HG02588 (cell line): ENCODE data around the gene DIP2C.
"Not testable (repeated sequence)": the region's sequence is repeated elsewhere in the genome, so short reads cannot be mapped to it uniquely, and the experiment has no call there.

Experiments used
- ATAC-seq: cut with Tn5 transposase; IDR thresholded peaks from one replicate; pipeline ENCODE4 v1.9.1; 2021; ENCODE audit warnings: mild to moderate bottlenecking, moderate library complexity; ENCODE audit not compliant: unreplicated experiment

Gene DIP2C

DNA sequence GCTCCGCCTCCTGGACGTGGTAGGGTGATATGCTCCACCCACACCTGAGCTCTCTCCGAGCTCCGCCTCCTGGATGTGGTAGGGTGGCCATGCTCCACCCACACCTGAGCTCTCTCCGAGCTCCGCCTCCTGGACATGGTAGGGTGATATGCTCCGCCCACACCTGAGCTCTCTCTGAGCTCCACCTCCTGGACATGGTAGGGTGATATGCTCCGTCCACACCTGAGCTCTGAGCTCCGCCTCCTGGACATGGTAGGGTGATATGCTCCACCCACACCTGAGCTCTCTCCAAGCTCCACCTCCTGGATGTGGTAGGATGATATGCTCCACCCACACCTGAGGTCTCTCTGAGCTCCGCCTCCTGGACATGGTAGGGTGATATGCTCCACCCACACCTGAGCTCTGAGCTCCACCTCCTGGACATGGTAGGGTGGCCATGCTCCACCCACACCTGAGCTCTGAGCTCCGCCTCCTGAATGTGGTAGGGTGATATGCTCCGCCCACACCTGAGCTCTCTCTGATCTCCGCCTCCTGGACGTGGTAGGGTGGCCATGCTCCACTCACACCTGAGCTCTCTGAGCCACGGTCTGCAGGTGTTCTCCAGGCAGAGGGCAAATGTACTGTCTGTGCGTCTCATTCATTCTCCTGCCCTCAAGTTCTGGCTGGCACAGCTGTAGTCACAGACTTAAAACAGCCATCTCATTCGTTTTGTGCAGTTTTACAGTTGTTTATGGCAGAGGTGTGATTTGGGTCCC, 252.4 kb downstream of the DIP2C start:
- no peak for ATAC-seq

DNA sequence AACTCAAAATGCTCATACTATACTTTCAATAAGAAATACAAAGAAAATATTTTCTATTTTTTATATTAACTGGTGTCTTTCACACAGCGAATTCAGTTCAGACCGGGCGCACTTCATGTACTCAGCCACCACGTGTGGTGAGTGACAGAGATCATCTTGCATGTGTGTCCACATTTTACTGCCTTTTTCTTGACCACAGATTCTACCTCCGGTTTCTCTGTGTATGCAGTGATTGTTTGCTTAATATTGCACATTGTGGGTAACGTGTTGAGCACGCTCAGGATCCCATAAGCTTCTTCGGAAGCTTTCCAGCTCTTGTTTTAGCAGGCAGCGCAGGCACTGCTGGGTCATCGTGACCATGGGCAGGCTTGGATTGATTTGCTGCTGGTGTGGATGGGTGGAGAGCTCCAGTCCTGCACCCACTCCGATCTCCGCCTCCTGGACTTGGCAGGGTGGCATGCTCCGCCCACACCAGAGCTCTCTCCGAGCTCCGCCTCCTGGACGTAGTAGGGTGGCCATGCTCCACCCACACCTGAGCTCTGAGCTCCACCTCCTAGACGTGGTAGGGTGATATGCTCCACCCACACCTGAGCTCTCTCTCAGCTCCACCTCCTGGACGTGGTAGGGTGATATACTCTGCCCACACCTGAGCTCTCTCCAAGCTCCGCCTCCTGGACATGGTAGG, 253.3 kb downstream of the DIP2C start:
- no peak for ATAC-seq

DNA sequence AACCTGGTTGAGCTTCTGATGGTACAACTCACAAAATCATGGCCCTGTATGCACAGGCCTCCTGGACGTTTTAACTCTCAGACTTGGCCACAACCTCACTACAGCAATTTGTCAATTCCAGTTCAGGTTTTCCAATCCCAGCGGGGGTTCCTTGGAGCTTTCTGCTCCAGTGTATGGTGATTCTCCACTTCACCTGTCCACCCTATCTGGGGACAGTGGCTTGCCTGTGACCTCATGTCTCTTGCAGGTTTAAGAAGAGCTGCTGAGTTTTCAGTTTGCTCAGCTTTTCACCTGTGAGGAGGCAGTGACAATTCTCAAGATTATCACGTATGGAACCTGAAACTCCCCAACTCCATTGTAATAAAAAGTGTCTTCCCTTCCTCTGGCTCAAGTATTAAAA, 254.1 kb downstream of the DIP2C start:
- no peak for ATAC-seq

DNA sequence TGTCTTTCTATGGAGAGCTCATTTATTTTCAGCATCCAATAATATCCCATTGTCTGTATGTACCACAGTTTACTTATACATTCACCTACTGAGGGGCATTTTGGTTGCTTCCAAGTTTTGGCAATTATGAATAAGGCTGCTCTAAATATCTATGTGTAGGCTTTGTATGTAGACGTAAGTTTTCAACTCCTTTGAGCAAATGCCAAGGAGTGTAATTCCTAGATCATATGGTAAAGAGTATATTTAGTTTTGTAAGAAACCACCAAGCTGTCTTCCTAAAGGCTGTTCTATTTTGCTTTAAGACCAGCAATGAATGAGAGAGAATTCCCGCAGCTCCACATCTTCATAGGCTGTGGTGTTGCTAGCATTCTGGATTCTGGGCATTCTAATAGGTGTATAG, 259.8 kb downstream of the DIP2C start:
- no peak for ATAC-seq

DNA sequence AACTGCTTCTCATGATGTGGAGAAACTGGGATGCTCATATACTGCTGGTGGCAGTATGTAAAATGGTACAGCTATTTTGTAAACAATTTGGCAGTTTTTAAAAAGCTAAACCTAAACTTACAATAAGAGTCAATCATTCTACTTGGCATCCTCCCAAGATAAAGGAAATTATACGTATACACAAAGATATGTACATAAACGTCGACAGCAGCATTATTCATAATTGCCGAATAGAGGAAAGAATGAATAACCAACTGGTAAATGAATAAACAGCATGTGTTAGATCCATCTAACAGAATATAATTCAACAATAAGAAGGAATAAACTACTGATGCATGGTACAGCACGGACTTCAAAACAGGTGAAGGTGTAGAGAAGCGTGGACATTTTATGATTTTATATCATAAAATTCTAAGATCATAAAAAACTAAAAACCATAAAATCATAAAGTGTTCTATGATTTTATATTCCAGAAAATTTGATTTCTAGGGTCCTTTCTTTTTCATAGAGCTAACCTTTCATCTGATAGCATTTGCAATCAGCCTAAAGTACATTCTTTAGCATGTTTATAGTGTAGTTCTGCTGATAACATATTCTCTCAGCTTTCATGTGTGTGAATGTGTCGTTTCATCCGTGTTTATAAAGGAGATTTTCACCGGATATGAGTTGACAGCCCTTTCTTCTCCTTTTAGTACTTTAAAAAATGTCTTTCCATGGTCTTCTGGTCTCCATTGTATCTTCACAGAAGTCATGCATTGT, 261.5 kb downstream of the DIP2C start:
- no peak for ATAC-seq

DNA sequence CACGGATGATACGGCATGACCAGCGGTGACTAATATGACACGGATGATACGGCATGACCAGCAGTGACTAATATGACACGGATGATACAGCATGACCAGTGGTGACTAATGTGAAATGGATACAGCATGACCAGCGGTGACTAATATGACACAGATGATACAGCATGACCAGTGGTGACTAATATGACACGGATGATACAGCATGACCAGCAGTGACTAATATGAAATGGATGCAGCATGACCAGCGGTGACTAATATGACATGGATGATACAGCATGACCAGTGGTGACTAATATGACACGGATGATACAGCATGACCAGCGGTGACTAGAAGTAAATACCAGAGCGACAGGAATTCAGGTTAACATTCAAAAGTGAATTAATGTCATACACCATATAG, 264.1 kb downstream of the DIP2C start:
- ATAC-seq, result not testable (repeated sequence)

DNA sequence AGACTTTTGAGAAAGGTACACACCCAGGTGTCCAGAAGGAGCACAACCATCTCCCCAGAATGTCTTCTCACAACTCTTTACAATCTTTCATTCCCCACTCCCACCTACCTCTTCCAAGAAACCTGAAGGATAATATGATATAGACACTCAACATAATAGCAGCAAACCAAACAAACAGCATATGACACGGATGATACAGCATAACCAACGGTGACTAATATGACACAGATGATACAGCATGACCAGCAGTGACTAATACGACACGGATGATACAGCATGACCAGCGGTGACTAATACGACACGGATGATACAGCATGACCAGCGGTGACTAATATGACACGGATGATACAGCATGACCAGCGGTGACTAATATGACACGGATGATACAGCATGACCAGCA, 264.7 kb downstream of the DIP2C start:
- ATAC-seq, result not testable (repeated sequence)

DNA sequence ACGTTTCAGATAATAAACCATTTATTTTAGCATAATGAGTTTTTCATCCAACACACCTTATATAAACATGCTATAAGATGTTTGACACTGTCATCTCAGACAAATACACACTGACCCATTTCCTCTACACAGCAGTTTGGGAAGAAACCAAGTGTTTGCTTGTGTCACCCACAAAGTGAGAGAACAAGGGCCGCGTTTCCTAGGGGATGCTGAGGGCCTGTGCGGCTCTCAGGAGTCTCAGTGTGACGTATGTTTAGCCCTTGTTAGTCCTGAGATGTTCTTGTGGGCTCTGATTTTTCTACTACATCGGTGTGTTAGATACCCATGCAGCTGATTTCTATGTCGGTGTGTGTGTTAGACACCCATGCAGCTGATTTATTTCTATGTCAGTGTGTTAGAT, 266.3 kb downstream of the DIP2C start:
- ATAC-seq, result no peak

DNA sequence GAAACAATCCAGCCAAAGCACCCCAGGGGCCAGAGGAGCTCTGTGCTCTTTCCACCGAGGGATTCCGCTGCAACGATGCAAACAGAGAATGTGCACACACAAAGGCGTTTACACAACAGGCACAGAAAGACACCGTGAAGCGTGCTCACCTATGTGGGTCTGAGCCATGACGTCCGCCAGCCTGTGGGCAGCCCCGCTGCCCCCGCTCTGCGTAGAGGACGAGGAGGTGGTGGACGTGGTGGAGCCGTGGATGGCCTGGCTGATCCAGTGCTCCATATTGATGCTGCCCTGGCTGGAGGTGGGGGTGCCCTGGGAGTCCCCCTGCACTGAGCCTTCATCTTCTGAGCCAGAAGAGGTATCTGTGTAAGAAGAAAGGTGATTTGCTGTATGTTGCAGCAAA, 266.8 kb downstream of the DIP2C start:
- no peak for ATAC-seq

DNA sequence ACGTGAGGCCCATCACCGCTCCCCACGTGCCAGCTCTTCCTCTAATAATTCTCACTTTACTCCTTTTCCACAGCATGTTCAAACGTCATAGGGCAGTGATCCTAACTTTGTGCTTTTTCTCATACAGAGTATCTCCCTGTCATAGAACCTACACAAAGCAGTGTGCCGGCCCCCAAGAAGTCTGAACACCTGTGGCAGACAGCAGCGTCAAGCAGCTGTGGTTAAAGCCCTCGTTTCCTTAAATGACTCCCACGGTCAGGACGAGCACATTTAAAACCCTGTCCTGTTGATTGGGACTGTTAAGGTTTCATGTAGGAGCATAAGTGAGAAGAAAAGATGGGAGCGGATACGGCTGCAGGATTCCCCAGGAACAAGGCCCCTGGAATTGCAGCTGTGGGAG, 267.2 kb downstream of the DIP2C start:
- no peak for ATAC-seq

DNA sequence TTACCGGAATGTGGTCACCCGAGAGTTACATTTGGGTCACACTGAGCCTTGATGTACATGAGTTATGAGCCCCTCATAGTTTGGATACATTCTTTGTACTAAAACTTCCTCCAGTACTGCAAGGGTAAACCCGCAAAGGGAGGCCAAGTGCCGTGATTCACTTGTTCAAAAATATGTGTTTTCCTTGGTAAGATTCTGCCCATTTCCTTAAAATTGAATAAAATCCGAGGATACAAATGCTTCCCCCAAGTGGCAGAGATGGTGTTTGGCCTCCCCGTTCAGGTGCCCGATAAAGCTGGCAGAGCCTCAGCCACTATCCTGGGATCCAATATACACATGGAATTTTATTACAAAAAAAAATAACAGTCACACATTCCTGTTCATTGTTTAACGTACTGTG, 268.3 kb downstream of the DIP2C start:
- no peak for ATAC-seq

DNA sequence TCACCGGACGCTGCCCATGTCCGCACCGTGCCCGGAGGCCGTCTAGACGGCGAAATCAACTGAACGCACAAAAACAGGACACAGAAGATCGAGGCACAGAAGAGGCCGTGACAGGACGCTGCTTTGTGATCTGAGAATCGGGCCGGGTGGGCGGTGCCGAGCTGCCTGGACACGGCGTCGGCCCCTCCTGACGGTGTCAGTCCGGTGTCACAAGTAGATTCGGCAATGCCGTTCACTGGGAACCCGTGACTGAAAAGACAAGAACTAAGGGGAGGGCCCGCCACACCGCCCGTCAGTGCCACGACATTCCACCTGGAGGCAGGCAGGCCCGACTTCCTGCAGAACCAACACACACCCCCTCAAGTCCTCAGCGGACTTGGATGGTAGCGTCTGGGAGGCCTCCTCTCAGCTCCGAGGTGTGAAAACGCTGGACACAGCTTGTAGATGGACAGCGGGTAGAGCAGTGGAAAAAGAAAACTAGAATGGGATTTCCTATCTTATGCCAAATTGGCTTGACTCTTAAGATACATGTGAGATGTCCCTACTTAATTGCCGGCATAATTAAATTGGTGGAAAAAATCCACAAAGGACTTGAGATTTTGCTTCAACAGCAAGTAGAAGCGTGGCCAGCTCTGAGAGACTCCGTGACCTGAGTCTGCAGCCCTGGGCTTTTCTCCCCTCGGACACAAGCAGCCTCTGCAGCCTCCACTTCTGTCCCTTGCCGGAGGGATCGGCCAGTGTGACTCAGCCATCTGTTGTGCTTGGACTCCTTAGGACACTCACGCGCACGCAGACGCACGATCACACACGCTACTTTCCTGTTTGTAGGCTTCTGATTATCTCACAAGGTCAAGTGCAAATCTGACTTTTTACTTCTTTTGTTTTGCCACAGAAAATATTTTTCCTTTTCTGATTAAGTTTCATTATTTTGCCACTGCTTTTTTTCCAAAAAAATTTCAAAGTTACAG, 269.0 kb downstream of the DIP2C start:
- ATAC-seq, result no peak

DNA sequence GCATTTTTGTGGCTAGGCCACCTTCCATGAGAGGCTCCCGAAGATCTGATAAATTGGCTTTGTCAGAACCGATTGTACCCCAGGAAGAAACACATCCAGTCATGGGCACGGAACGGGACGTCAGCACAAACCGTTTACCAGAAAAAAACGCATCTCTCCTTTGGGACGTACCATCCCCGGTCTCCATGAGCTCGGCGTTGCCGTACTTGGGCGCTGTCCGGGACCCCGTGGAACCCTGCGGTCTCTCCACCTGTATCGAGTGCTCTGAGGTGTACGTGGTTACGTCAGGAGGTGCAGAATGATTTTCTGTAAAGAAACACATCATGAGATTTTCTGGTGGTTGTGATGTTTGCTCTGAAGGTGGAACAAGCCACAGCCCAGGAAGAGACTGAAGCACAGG, 270.6 kb downstream of the DIP2C start:
- no peak for ATAC-seq

DNA sequence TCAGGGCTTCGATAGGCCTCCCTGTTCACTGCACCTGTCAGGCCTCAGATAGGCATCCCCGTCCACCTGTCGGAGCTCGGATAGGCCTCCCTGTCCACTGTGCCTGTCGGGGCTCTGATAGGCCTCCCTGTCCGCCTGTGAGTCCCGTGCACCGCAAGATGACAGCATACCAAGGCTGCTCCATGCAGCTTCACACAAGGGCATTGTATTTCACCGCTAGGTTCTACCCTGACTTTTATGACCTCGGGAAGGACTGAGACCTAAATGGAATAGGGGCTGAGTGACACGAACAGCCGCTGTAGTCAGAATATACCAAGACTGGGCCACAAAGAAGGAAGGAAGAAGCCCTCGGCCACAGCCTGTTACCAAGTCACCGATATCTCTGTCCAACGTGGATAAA, 271.2 kb downstream of the DIP2C start:
- ATAC-seq, result no peak

DNA sequence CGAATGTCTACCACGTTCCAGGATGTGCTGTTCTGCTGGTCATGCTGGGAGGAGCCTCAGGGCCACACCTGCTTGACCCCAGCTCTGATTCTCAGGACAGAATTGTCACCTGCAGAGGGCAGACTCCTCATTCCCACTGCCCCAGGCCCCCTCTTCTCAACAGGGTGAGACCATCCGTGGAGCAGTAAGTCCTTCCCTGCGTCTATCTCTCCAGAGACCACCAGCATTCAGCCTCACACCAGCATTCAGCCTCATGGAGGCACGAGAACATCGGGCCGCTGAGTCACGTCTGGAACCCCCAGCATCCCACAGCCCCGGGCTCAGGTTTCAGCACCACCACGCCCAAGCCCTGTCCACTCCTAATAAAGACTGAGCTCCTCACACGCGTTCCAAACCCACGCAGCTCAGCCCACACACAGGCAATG, 273.4 kb downstream of the DIP2C start:
- ATAC-seq, result no peak

DNA sequence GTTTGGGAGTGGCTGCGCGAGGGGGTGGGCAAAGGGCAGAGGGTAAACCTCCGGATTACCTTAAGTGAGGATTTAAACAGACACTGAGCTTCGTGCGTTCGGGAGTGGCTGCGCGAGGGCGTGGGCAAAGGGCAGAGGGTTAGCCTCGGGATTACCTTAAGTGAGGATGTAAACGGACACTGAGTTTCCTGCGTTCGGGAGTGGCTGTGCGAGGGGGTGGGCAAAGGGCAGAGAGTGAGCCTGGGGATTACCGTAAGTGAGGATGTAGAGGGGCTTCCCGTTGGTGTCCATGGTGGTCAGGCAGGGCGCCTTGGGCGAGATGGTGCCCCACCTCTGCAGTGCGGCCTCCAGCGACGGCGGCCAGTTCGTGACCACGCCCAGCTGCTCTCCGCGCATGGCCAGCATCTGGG, 275.8 kb downstream of the DIP2C start:
- ATAC-seq, result no peak

DNA sequence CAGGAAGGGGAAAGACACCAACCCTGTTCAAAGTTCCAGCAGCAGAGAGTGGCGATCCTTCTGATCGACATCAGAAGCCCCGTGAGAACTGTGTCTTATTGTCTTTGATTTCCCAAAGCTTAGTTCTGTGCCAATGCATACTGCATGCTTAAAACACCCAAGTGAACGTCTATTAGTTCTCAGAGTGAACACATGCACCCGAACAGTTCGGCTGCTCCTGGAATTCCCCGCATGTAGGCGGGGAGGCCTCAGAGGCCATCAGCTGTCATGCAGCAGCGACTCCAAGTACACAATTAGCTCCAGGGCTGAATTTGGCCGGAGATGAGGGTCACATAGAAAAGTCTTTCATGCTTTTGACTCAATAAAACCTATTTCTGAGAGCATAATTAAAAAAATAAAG, 277.4 kb downstream of the DIP2C start:
- no peak for ATAC-seq

DNA sequence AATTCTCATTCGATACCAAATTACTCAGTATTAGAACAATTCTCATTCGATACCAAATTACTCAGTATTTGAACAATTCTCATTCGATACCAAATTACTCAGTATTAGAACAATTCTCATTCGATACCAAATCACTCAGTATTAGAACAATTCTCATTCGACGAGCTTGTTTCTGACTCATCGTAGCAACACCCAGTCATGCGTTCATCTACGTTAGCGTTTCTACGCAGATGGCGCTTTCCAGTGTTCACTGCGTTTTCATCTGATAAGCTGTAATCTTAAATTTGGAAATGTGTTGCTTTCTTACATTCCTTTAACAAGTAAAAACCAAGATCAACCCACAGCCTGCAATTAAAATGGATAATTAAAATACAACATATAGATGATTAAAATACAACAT, 277.9 kb downstream of the DIP2C start:
- ATAC-seq, result no peak

DNA sequence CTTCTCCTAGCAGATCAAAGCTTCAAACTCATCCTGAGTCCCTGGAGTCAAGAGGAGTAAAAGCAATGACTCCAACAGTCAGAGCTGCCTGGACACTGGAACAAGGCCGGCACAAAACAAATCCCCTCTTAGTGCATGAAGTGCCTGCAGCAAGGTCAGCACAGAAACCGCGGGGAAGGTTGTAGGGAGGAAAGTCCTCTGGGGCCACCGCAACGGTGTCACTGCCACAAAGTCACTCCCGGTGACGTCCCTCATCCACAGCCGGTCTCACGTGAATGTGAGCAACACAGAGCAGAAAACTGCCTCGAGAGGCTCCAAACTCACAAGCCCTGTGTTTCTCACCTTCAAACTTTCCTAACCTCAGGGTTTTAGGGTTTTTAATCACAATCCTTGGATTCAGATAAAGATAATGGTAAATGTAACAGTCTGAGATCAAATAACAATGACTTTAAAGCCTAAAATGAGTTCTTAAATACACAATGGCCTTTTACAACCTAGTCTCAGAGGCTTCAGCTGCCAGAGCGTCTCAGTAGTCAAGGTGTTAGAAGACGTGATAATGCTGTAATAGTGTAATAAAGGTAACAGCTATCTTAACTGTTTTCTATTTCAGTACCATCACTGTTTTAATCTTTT, 279.9 kb downstream of the DIP2C start:
- no peak for ATAC-seq

DNA sequence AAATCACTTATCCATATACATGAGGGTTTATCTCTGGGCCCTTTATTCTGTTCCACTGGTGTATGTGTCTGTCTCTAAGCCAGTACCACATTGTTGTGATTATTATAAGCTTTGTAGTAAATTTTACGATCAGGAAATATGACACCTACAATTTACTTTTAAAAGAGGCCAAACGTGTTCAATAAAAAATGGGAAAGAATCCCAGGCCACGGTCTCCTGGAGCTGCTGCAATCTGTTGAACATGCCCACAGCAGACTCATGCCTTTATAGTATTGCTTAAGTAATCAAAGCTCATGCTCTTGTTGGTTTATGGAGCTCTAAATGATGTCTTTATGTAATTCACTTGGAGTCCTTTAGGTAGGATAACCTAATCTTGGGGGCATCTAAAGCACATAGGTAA, 281.2 kb downstream of the DIP2C start:
- no peak for ATAC-seq
